ENCODE data around the gene CDKN2B.

Gene CDKN2B

GRCh38 chr9:22033012-22033630 lies 24.0 kb upstream of the CDKN2B start:
- no peak for DNase-seq (ENCODE audit: low read depth)

- no peak for DNase-seq (ENCODE audit: low read depth)
These were observed 22.7 kb upstream of the CDKN2B start for GRCh38 chr9:22031655-22032411.

- no peak for DNase-seq (ENCODE audit: low read depth)
These were observed 21.0 kb upstream of the CDKN2B start for GRCh38 chr9:22030101-22030598.

GRCh38 chr9:22029231-22029630 lies 20.1 kb upstream of the CDKN2B start:
- no peak for DNase-seq (ENCODE audit: low read depth)

- no peak for DNase-seq (ENCODE audit: low read depth)
These were observed 19.3 kb upstream of the CDKN2B start for GRCh38 chr9:22028394-22028793.

GRCh38 chr9:22026696-22027095 lies 17.6 kb upstream of the CDKN2B start:
- DNase-seq (ENCODE audit: low read depth), result no peak

- DNase-seq (ENCODE audit: low read depth), result no peak
These were observed 13.3 kb upstream of the CDKN2B start for GRCh38 chr9:22022396-22022795.

GRCh38 chr9:22010866-22011625 lies 1.9 kb upstream of the CDKN2B start:
- DNase-seq (ENCODE audit: low read depth), result no peak

GRCh38 chr9:22009506-22009867 lies 382 bp upstream of the CDKN2B start:
- no peak for DNase-seq (ENCODE audit: low read depth)

- DNase-seq (ENCODE audit: low read depth), result no peak
These were observed 755 bp downstream of the CDKN2B start for GRCh38 chr9:22008384-22008716.

- no peak for DNase-seq (ENCODE audit: low read depth)
These were observed 3.2 kb downstream of the CDKN2B start for GRCh38 chr9:22005702-22006606.

- DNase-seq (ENCODE audit: low read depth), result no peak
These were observed 3.9 kb downstream of the CDKN2B start for GRCh38 chr9:22005021-22005701.

- DNase-seq (ENCODE audit: low read depth), result no peak
These were observed 7.1 kb downstream of the CDKN2B start for GRCh38 chr9:22002038-22002437.

- no peak for DNase-seq (ENCODE audit: low read depth)
These were observed 11.1 kb downstream of the CDKN2B start for GRCh38 chr9:21998026-21998425.

- no peak for DNase-seq (ENCODE audit: low read depth)
These were observed 11.6 kb downstream of the CDKN2B start for GRCh38 chr9:21997480-21997879.

GRCh38 chr9:21996858-21997257 lies 12.2 kb downstream of the CDKN2B start:
- no peak for DNase-seq (ENCODE audit: low read depth)

- no peak for DNase-seq (ENCODE audit: low read depth)
These were observed 12.7 kb downstream of the CDKN2B start for GRCh38 chr9:21996438-21996837.

GRCh38 chr9:21995666-21996398 lies 13.3 kb downstream of the CDKN2B start:
- no peak for DNase-seq (ENCODE audit: low read depth)

GRCh38 chr9:21995006-21995665 lies 14.0 kb downstream of the CDKN2B start:
- peak; percentile 59 for DNase-seq (ENCODE audit: low read depth)

- DNase-seq (ENCODE audit: low read depth), result no peak
These were observed 14.5 kb downstream of the CDKN2B start, which contains the start of gene CDKN2B-AS1 for GRCh38 chr9:21994556-21995005. CDKN2B-AS1 (plus strand) TSS chr9:21994791.

All from stimulated activated CD8-positive, alpha-beta memory T cell treated with anti-CD3 and anti-CD28 coated beads, Interleukin-12 subunit alpha, Interleukin-12 subunit beta, amount 100 ng/mL, for 4 hours (primary cell).